Measurements from ENCODE around the gene MUSK. TPM values are rescaled to one million over a fixed set of nuclear protein-coding genes. Genes with fewer than 3 reads are reported as not detected.

MUSK gene
- total RNA-seq, 1 experiment from 2014 or later = not detected

DNA sequence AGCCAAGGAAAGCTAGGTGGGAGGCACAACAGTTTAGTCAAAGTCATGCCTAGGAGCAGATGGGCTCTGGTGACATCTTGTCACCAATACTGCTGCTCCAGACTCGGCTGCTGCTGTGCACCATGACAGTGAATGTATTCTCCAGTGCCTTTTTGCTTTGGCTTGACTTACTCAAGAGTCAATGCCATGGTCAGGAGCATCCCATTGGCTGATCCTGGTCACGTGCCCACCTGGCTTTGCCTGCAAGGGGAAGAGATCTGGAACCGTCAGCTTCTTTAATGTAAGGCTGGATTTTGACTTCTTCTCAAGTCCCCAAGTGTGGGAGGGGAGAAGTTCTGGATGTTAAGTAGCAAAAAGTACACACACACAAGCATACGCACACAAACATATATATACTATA, 19.9 kb upstream of the MUSK start:
- in situ Hi-C loops (cut with HindIII; ENCODE audit: low pct_unique_long_range_greater_than_20kb, low sequenced_read_pairs) = no loop called here
- Histone ChIP-seq H3K9me3 (ENCODE audit: control insufficient read depth, insufficient read depth, low read depth, low read length) (no peaks in the 10 kb centered on the region), H3K27me3 (ENCODE audit: control insufficient read depth, insufficient read depth, low read length) (no peaks in the 10 kb centered on the region), H3K4me3 (ENCODE audit: low read depth in 2 of 2, low read length in 2 of 2) (no peak overlapping the region), H3K36me3 (ENCODE audit: control insufficient read depth, insufficient read depth, low read length) (no peaks in the 10 kb centered on the region), H3K4me1 (ENCODE audit: control insufficient read depth, insufficient read depth, low read length) (no peaks in the 10 kb centered on the region), H3K27ac (ENCODE audit: low read length) (no peak overlapping the region)
- intact Hi-C loops (cut with micrococcal nuclease; ENCODE audit: unreplicated experiment) = loop anchor here (10.0 kb wide), 1 partner anchor 96 kb away; no protein-coding TSS in a partner anchor
- CTCF ChIA-PET = no interaction called here
- no TSS peak for BruUV-seq (replicated peaks)
- POLR2A ChIA-PET = no interaction called here
- ATAC-seq (no peak), DNase-seq (ENCODE audit: low read depth, low spot score) (no peak)
- TF ChIP-seq SIN3A (IDR thresholded peaks at IDR 0.05; ENCODE audit: borderline replicate concordance, insufficient read depth, low read depth, low read length) (no peak), TCF7L2 (IDR thresholded peaks at IDR 0.05; ENCODE audit: low read depth, low read length) (no peak), POLR2AphosphoS5 (IDR thresholded peaks at IDR 0.05; ENCODE audit: low read depth, low read length) (no peak)
- TF ChIP-seq, protein P1, sequence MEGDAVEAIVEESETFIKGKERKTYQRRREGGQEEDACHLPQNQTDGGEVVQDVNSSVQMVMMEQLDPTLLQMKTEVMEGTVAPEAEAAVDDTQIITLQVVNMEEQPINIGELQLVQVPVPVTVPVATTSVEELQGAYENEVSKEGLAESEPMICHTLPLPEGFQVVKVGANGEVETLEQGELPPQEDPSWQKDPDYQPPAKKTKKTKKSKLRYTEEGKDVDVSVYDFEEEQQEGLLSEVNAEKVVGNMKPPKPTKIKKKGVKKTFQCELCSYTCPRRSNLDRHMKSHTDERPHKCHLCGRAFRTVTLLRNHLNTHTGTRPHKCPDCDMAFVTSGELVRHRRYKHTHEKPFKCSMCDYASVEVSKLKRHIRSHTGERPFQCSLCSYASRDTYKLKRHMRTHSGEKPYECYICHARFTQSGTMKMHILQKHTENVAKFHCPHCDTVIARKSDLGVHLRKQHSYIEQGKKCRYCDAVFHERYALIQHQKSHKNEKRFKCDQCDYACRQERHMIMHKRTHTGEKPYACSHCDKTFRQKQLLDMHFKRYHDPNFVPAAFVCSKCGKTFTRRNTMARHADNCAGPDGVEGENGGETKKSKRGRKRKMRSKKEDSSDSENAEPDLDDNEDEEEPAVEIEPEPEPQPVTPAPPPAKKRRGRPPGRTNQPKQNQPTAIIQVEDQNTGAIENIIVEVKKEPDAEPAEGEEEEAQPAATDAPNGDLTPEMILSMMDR (IDR thresholded peaks at IDR 0.05) = no peak
- TF ChIP-seq, protein P2, sequence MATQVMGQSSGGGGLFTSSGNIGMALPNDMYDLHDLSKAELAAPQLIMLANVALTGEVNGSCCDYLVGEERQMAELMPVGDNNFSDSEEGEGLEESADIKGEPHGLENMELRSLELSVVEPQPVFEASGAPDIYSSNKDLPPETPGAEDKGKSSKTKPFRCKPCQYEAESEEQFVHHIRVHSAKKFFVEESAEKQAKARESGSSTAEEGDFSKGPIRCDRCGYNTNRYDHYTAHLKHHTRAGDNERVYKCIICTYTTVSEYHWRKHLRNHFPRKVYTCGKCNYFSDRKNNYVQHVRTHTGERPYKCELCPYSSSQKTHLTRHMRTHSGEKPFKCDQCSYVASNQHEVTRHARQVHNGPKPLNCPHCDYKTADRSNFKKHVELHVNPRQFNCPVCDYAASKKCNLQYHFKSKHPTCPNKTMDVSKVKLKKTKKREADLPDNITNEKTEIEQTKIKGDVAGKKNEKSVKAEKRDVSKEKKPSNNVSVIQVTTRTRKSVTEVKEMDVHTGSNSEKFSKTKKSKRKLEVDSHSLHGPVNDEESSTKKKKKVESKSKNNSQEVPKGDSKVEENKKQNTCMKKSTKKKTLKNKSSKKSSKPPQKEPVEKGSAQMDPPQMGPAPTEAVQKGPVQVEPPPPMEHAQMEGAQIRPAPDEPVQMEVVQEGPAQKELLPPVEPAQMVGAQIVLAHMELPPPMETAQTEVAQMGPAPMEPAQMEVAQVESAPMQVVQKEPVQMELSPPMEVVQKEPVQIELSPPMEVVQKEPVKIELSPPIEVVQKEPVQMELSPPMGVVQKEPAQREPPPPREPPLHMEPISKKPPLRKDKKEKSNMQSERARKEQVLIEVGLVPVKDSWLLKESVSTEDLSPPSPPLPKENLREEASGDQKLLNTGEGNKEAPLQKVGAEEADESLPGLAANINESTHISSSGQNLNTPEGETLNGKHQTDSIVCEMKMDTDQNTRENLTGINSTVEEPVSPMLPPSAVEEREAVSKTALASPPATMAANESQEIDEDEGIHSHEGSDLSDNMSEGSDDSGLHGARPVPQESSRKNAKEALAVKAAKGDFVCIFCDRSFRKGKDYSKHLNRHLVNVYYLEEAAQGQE (IDR thresholded peaks at IDR 0.05; ENCODE audit: insufficient read depth in 1 of 2, low read depth in 2 of 2, low read length in 1 of 2) = no peak

DNA sequence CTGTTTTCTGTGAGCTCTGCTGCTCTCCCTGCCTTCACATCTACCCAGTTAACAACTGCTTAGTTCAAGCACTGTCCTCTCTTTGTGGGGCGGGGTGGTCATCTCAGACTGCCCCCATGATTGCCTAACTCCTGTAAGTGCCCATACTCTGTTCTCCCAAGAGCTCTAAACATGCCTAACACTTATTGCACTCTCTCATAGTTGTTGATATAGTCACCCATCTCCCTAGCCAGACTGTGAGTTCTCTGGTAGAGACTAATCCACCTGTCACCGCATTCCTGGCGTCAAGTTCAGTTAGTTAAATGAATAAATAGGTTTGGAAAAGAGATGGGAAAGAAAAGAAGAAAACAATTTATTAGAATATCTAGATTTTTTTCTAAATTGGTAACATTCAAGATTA, 18.3 kb upstream of the MUSK start:
- H3K4me3 ChIP-seq (ENCODE audit: low read depth in 2 of 2, low read length in 2 of 2) = no peak overlapping the region
- ChIA-PET POLR2A (no interaction called here), CTCF (no interaction called here)
- no peaks in the 10 kb centered on the region for H3K36me3 ChIP-seq (ENCODE audit: control insufficient read depth, insufficient read depth, low read length)
- no peaks in the 10 kb centered on the region for H3K9me3 ChIP-seq (ENCODE audit: control insufficient read depth, insufficient read depth, low read depth, low read length)
- intact Hi-C loops (cut with micrococcal nuclease; ENCODE audit: unreplicated experiment) (no loop called here), in situ Hi-C loops (cut with HindIII; ENCODE audit: low pct_unique_long_range_greater_than_20kb, low sequenced_read_pairs) (no loop called here)
- no peaks in the 10 kb centered on the region for H3K27me3 ChIP-seq (ENCODE audit: control insufficient read depth, insufficient read depth, low read length)
- DNase-seq (ENCODE audit: low read depth, low spot score) (no peak), ATAC-seq (no peak)
- no peak overlapping the region for H3K27ac ChIP-seq (ENCODE audit: low read length)
- H3K4me1 ChIP-seq (ENCODE audit: control insufficient read depth, insufficient read depth, low read length) = no peaks in the 10 kb centered on the region
- TF ChIP-seq SIN3A (IDR thresholded peaks at IDR 0.05; ENCODE audit: borderline replicate concordance, insufficient read depth, low read depth, low read length) (no peak), TCF7L2 (IDR thresholded peaks at IDR 0.05; ENCODE audit: low read depth, low read length) (no peak), POLR2AphosphoS5 (IDR thresholded peaks at IDR 0.05; ENCODE audit: low read depth, low read length) (no peak)
- TF ChIP-seq, protein P1 (IDR thresholded peaks at IDR 0.05) = no peak
- TF ChIP-seq, protein P2 (IDR thresholded peaks at IDR 0.05; ENCODE audit: insufficient read depth in 1 of 2, low read depth in 2 of 2, low read length in 1 of 2) = no peak
- no TSS peak for BruUV-seq (replicated peaks)

Data from Panc1 (cell line).